ENCODE data around the gene SETD1A.

The SETD1A gene

DNA sequence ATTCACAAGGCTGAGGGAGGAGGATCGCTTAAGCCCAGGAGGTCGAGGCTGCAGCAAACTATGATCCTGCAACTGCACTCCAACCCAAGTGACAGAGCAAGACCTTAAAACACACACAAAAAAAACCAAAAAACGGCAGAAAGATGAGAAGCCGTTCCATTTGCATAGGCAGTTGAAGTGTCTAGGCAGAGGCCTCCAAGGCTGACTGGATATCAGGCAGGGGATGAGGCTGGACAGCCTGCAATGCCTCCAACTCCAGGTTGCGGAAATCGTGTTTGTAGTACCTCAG lies 36.2 kb upstream of the SETD1A start:
- TF ChIP-seq, protein P1, sequence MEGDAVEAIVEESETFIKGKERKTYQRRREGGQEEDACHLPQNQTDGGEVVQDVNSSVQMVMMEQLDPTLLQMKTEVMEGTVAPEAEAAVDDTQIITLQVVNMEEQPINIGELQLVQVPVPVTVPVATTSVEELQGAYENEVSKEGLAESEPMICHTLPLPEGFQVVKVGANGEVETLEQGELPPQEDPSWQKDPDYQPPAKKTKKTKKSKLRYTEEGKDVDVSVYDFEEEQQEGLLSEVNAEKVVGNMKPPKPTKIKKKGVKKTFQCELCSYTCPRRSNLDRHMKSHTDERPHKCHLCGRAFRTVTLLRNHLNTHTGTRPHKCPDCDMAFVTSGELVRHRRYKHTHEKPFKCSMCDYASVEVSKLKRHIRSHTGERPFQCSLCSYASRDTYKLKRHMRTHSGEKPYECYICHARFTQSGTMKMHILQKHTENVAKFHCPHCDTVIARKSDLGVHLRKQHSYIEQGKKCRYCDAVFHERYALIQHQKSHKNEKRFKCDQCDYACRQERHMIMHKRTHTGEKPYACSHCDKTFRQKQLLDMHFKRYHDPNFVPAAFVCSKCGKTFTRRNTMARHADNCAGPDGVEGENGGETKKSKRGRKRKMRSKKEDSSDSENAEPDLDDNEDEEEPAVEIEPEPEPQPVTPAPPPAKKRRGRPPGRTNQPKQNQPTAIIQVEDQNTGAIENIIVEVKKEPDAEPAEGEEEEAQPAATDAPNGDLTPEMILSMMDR (IDR thresholded peaks at IDR 0.05; ENCODE audit: insufficient read depth, low read length, missing control alignments): no peak
- no peak for DNase-seq (ENCODE audit: low read depth, low spot score)
- ChIA-PET CTCF (interaction anchor here (1.5 to 5.8 kb wide), 2 partner anchors 32 to 77 kb away, joined by 3 to 77 read pairs; no protein-coding TSS in a partner anchor), POLR2A (interaction anchor here (0.6 kb wide), 1 partner anchor 160 kb away, joined by 3 read pairs; no protein-coding TSS in a partner anchor)
- peak overlapping the region; percentile 65 for H3K4me3 ChIP-seq (ENCODE audit: low read depth, low read length)

DNA sequence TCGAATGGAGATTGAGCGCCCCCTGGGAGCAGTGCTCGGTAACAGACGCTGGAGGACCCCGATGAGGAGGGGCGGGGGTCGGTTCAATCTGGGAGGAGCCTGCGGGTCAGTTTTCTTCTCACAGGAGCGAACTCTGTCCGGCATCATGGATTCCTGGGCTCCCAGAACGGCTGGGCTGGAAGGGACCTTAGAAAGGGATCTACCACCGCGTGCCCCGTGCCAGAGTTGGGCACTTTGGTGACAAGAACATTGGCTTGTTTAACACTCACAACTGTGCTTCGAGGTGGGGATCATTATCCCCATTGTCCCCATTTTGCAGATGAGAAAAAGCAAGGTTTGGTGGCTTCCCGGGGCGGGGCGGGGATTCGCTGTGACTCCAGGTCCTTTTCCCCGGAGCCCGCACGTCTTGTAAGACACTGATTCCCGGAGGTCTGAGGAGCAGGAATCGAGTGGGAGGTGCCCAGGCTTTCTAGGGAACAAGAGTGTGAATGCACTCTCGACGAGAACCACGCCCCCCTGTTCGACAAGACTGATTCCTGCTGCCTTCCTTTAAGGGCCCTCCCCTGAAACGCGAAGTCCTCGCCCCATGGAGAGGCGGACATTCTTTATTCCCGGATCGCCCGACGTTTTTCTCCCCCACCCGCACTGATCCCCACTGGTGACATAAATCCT lies 35.7 kb upstream of the SETD1A start:
- CTCF ChIA-PET: interaction anchor here (0.6 to 5.8 kb wide), 8 partner anchors 14 to 116 kb away, joined by 3 to 77 read pairs (median 3); no protein-coding TSS in a partner anchor
- TF ChIP-seq, protein P1 (IDR thresholded peaks at IDR 0.05; ENCODE audit: insufficient read depth, low read length, missing control alignments): peak; percentile 90
- POLR2A ChIA-PET: interaction anchor here (0.5 to 0.6 kb wide), 2 partner anchors 26 to 161 kb away, joined by 3 read pairs; no protein-coding TSS in a partner anchor
- DNase-seq (ENCODE audit: low read depth, low spot score): peak; percentile 45
- peak overlapping the region; percentile 65 for H3K4me3 ChIP-seq (ENCODE audit: low read depth, low read length)

DNA sequence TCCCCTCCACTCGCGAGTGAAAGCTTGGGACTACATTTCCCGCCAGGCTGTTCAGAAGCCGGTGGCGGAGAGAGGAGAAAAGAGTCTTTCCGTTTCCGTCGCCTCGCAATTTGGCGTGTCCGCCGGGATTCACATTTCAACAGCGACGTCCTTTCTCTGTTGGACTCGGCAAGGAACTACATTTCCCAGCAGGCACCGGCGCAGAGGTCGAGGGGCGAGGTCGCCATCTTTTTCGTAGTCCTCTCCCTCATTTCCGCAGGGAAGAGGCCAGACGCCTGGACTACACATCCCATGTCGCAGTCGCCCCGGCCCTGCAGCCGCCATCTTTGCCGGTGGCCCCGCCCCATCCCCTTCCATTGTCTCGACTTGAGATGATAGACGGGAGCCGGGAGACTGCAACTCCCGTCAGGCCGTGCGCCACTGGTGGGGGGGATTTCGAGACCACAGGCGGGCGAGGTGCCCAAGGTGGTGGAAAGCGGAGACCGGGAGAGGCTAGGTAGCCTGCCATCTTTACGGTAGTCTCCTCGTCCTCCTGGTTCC lies 35.1 kb upstream of the SETD1A start:
- ChIA-PET POLR2A (interaction anchor here (0.5 kb wide), 1 partner anchor 27 kb away, joined by 3 read pairs; no protein-coding TSS in a partner anchor), CTCF (interaction anchor here (0.6 to 1.0 kb wide), 6 partner anchors 15 to 117 kb away, joined by 3 to 22 read pairs (median 3); no protein-coding TSS in a partner anchor)
- DNase-seq (ENCODE audit: low read depth, low spot score): peak; percentile 97
- H3K4me3 ChIP-seq (ENCODE audit: low read depth, low read length): peak overlapping the region; percentile 93
- TF ChIP-seq, protein P1 (IDR thresholded peaks at IDR 0.05; ENCODE audit: insufficient read depth, low read length, missing control alignments): no peak

DNA sequence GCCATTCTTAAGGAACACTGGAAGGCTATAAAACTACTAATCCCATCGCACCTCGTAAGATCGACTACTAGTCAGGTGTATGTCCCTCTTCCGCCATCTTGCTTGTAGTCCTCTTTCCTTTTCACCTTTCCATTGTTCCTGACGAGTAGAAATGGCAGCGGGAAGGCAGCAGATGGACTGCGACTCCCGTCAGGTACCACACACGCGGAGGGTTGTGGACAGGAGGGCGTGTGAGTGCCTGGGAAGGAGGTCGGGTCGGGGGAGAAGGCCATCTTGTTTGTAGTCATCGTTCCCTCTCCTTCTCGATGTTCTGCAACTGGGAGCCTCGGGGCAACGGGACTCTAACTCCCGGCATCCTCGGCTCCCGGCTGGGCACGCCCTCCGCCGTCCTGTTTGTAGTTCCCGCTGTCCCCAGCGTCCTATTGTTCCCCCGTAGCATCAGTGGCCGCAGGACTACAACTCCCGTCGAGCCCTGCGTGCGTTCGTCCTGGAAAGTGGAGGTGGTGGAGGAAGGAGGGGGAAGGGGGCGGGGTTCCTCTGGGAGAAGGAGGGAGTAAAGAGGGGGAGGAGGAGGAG lies 34.5 kb upstream of the SETD1A start:
- TF ChIP-seq, protein P1 (IDR thresholded peaks at IDR 0.05; ENCODE audit: insufficient read depth, low read length, missing control alignments): no peak
- DNase-seq (ENCODE audit: low read depth, low spot score): peak; percentile 94
- H3K4me3 ChIP-seq (ENCODE audit: low read depth, low read length): peak overlapping the region; percentile 93
- ChIA-PET POLR2A (interaction anchor here (1.5 kb wide), 1 partner anchor 148 kb away, joined by 4 read pairs; no protein-coding TSS in a partner anchor), CTCF (interaction anchor here (0.8 to 8.2 kb wide), 3 partner anchors 17 to 78 kb away, joined by 4 to 76 read pairs (median 4); no protein-coding TSS in a partner anchor)

DNA sequence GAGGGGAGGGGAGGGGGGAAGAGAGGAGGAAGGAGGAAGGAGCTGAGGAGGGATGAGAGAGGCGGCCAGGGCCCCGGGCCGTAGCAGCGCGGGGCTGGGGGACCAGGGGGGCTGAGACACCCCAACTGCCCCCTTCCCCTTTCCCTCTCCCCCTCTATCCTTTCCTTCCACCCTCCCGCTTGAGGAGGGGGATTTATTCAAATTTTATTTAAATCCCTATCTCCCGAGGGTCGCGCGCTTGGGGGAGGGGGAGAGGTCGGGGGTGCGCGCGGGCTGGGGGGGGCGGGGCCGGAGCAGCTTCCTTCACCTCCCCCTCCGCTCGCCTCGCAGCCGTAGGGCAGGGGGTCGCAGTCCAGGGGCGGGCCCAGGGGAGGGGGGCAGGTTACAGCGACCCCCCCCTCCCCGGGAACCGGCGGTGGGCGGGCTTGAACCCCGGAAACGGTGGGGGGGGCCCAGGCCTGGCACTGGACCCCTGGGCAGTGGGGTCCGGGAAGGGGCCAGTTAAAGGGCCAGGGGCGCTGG lies 33.9 kb upstream of the SETD1A start, which contains the start of gene FBXL19:
Gene FBXL19, plus strand, starts transcription at position 19 of the 522 bp plus-strand sequence. CDS start 2,183 bp downstream, outside the sequence.
- POLR2A ChIA-PET: interaction anchor here (1.5 kb wide), 1 partner anchor 148 kb away, joined by 4 read pairs; no protein-coding TSS in a partner anchor
- TF ChIP-seq, protein P1 (IDR thresholded peaks at IDR 0.05; ENCODE audit: insufficient read depth, low read length, missing control alignments): no peak
- CTCF ChIA-PET: interaction anchor here (0.8 to 8.2 kb wide), 4 partner anchors 17 to 79 kb away, joined by 4 to 76 read pairs (median 4); no protein-coding TSS in a partner anchor
- H3K4me3 ChIP-seq (ENCODE audit: low read depth, low read length): peak within 1 kb of the TSS; percentile 93
- DNase-seq (ENCODE audit: low read depth, low spot score): no peak

All from AG04449 (cell line).